DMS153 treated with DMSO at 0.1 percent for 48 hours (cell line): ENCODE data around the gene TXNIP.

Experiments
- DNase-seq: peaks from one replicate; lab custom pipeline; 2025; ENCODE audit not compliant: unreplicated experiment; lab: John Stamatoyannopoulos, UW

TXNIP gene

DNA sequence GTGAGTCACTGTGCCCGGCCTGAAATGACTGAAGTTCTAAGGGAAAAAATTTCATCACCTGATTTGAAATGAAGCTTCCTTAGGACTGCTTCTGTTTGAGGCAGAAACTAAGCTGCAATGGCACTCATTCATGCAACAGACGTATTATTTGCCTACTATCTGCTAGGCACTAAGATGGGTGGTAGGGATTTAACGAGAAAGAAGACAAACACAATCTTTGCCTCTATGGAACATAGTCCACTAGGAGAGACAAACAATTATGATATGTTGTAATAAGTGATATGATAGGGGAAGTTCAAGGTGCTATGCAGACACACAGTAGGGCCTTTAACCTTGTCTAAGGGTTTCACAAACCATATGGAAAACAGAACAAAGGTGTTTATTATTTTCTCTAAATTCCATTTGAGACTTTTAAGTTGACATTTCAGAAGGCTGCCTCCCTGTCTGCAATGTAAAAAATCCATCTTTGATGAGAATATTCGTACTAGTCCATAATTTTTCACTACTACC is 49.8 kb downstream of the TXNIP start:
- no peak for DNase-seq

DNA sequence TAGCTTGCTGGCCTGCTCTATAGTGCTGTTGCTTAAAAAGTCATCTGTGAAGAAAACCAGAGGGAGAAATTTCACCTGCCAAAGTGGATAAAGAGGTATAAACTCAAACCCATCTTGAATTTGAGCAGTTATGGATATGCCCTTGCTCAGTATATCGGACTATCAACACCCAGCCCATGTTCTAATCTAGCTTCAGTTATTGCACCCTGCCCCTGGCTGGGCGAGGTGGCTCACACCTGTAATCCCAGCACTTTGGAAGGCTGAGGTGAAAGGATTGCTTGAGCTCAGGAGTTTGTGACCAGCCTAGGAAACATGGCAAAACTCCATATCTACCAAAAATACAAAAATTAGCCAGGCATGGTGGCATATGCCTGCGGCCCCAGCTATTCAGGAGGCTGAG is 51.8 kb downstream of the TXNIP start:
- no peak for DNase-seq

DNA sequence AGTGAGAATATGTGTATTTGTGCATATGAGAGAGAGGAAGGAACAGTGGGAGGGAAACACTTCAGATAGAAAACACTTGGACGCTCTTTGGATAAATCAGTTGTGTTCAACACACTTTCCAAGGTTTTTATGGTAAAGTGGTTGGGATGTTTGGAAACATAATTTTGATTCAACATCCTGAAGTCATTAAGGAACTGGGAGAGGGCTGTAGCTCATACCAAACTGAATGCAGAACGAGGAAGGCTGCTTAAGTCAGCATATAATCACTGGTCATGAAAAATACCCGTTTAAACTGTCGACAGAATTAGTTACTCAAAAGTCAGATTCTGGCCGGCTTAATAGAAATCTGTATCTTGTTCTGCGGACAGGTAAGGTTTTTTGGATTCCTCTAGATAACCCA is 53.5 kb downstream of the TXNIP start:
- DNase-seq = no peak
